GM21529 (cell line): ENCODE results near the gene MAP10.

Experiments used
- ATAC-seq: cut with Tn5 transposase; IDR thresholded peaks from one replicate; pipeline ENCODE4 v1.9.1; 2021; ENCODE audit not compliant: unreplicated experiment

Gene MAP10

GRCh38 chr1:232795497-232796053, 9.6 kb upstream of the MAP10 start:
- no peak for ATAC-seq

DNA sequence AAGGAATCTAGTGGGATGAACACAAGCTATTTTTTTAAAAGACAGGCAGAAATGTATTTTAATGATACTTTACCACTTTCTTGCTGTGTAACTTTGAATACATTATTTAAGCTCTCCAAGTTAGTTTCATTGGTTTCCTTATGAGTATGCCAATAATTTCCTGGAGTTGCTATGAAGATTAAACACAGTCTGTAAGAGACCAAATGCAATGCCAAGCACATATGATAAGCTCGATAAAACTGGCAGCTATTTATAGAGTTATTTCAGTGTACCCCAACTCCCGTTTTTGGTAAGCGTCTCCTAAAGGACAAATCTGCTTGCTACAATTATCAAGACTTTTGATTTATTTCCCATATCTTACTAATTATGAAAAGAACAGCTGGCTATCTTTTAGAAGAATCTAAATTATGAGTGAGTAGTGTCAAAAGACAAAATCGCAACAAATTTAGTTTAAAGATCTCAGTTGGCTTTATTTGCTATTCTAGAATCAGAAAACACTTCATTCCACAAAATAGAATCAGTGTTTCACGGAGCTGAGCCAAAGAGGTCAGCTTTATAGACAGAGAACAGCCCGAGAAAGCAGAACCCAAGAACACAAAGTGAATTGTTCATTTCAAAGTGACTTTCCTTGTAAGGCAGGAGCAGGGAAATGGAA, 7.2 kb upstream of the MAP10 start:
- ATAC-seq = no peak

DNA sequence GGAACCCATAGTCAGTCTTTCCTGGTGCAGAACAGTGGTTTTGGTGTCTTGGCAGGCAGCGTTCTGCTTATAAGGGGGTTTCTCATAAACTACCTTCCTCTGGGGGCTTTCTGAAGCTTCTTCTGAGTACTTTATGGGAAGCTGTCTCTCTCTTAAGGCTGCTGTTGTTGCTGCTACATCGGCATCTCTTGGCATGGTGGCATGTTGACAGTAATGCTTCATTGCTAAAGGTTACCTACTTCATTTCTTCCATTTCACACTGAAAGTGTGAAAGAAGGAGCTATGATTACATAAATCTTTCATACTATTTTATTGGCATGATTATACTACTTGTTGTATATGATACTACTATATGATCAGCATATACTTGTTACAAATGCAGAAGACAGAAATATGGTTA, 6.3 kb upstream of the MAP10 start:
- no peak for ATAC-seq

- ATAC-seq = no peak
These were observed 932 bp downstream of the MAP10 start for GRCh38 chr1:232806186-232806510.

DNA sequence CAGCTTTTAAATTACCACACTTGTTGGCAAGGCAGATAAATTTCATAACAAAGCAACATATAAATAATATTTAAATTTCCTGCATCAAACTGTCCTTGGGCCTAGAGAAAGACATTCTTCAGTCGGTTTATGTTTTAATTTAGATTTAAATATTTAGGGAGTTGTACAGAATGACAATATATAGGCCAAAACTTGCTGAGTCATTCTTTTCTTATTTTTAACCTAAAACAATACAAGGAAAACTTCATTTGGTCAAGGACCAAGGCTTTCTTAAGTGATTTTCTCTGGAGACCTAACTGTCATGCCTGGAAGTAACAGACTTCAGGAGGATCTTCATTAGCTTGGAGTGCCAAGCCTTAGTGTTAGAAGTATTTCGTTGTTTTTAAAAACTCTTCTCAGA, 5.6 kb downstream of the MAP10 start:
- ATAC-seq = no peak

DNA sequence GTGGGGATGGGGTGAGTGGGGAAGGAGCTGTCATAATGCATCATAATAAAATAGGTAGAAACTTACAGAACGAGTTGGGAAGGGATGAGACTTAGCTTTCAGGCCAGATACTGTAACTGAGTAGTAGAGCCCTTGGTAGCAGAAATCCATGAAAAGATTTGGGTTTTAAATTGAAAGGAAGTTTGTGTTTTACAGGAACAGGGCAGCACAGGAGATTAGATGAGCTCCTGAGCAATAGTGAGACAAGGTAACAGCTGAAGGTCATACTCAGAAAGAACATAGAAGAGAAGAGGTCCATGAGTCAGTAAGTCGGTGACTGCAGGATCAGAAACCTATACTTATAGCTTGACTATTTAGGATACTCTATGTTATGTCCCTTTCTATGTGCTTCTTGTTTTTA, 7.3 kb downstream of the MAP10 start:
- no peak for ATAC-seq

DNA sequence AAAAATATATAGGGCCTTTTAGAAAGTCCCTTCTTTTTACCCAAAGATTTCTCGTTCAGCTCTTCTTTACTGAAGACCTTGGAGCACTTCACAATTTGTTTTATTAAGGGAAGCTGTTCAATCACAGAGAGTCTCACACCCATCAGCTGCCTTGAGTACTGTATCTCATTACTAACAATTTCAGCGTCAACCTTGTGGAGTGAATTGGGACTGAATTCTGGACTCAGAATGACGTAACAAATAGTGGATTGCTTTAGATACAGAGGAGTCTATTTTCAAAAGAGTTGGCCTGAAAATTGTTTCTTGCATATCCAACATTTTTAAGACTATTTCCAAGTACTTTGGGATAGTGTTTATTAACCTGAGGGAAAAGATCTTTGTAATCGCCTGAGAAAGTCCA, 7.9 kb downstream of the MAP10 start:
- no peak for ATAC-seq

- ATAC-seq = no peak
These were observed 8.5 kb downstream of the MAP10 start for GRCh38 chr1:232813760-232814159.

DNA sequence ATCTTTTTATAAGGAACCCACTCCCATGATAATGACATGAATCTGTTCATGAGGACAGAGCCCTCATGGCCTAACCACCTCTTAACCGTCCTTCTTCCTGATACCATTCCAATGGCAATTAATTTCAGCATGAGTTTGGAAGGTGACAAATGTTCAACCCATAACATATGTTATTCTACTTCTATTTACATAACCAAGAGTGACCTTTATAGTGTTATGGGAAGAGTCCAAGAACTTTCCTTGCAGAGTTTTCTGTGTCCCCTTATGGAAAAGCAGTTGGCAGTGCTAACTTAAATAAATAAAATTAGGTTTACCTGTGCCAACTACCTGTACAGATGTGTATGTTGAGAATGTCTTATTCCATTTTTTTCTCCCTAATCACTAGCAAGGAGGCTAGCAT, 11.1 kb downstream of the MAP10 start:
- ATAC-seq = no peak

DNA sequence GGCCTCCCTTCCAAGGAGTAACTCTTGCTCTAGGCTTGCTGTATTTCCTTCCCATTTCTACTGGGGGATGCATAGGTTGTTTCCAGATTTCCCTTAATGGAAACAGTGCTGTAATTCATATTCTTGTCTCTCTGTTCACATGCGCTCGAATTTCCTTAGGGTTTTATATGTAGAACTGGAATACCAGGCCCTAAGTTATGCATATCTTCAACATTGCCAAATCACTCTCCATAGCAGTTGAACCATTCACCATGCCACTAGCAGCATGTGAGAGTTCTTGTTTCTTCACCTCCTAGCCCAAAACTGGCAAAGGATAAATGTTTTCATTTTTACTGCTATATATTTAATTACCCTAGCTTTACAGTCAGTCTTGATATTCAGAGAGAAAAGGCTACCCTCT, 12.8 kb downstream of the MAP10 start:
- no peak for ATAC-seq

DNA sequence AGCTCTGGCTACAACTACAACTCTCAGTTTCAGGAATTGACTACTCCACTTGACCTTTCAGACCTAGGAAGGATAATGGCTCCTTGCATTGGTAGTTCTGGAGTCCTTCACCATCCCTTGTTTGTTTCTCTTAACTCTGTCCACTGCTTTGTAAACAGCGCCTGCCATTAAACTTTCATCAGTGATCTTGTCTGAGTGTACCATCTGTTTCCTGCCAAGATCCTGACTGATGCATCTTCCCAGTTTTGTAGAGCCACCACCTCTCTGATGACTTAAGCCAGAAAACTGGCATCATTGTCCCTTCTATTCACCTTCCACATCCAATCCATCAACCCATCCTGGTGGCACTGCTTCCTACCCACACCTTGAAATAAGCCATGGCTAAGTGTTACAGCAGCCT, 15.2 kb downstream of the MAP10 start:
- no peak for ATAC-seq

- ATAC-seq = no peak
These were observed 17.3 kb downstream of the MAP10 start for GRCh38 chr1:232822530-232822929.

DNA sequence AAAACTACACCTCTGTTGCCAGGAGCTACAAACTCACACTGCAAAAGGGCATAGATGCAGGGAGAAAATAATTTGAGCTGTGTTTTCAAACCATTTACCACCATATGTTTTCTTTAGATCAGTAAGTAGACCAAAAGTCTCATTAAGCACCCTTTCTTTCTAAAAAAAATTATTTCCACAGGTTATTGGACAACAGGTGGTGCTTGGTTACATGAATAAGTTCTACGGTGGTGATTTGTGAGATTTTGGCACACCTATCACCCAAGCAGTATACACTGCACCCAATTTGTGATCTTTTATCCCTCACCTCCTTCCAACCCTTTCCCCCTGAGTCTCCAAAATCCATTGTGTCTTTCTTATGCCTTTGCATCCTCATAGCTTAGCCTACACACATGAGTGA, 21.1 kb downstream of the MAP10 start:
- no peak for ATAC-seq

DNA sequence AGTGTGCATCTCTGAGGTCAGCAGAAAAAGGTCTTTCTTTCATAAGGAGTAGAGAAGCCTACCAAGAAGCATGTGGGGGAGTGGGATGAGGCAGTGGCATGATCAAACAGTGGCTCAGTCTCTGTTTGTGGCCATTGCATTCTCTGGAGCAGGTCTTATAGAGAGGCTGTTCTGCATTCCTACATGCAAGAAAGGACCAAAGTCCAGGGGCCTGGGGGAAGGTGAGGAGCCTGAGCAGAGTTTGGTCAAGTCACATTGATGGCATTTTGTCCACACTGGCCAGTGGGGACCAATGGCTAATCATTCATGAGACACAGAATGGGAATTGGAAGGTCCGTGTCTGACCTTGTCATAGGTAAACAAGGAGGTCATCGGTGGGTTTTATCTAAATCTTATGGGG, 25.4 kb downstream of the MAP10 start:
- no peak for ATAC-seq

- ATAC-seq = no peak
These were observed 26.7 kb downstream of the MAP10 start for GRCh38 chr1:232831895-232832294.

DNA sequence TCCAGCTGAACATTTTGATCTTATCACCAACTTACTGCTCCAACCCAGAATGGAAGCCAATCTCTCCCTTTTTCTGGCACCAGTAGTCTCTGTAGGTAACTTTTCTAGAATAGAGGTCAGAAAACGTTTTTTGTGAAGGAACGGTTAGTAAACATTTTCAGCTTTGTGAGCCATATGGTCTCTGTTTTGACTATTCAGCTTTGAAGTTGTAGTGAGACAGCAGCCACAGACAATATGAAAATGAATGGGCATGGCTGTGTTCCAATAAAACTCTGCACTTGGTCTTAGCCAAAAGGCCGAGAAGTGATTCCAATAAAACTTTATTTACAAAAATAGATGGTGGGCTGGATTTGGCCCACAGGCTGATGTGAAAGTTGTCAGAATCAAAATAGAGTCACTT, 28.9 kb downstream of the MAP10 start:
- ATAC-seq = no peak

- ATAC-seq = no peak
These were observed 29.9 kb downstream of the MAP10 start for GRCh38 chr1:232835166-232835565.

GRCh38 chr1:232837087-232837486, 31.9 kb downstream of the MAP10 start:
- ATAC-seq = no peak

GRCh38 chr1:232841823-232842565, 36.8 kb downstream of the MAP10 start:
- no peak for ATAC-seq

DNA sequence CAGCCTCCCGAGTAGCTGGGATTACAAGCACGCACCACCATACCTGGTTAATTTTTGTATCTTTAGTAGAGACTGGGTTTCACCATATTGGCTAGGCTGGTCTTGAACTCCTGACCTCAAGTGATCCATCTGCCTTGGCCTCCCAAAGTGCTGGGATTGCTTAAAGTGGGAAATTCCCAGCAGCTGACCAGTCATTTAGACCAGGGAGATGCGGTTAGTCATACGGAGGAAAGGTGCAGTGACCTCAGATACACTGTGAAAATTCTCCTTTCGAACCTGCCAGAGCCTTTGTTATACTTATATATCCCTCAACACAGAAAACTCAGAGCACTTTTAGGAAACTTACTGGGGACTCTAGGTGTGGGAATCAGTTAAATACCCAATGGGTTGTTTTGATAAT, 39.6 kb downstream of the MAP10 start:
- no peak for ATAC-seq

DNA sequence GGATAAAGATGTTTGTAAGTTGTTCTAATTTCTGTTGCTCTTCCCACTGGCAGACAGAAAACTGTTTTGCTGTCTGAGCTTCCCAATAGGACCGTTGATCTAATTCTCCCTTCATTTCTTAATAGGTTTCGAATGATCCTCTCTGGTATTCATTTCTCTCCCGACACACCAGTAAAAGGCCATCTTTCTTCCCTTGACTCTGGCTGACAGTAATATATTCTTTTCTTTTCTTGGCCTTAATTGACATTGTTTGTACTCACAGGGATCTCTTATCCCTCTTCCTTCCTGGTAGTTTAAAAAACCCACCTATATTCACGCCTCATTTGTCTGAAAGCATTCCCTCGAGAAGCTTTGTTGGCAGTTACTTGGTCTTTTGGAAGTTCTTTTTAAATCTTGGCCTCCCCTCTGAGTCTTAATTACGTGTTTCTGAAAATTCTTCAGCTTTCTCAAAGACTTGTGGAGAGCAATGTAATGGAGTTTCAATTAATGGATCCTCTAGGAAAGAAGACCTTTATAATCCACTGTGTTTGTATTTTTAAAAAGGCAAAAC, 40.3 kb downstream of the MAP10 start:
- no peak for ATAC-seq

DNA sequence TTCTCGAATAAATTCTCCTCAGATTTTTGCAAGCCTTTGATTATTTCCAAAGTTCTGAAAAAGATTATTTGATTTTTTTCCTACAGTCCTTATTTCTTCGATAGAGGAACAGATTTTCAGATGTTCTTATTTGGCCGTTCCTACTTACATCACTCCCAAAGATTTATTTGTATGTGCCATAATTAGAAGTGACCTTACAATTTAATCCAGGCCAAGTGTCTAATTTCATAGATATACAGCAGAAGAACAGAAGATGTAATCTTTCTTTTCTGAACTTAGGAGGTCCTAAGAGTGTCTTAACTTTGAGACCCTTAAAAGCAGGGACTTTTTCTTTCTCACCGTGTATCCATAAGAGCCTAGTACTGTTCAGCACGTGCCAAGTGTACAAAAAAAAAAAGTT, 46.3 kb downstream of the MAP10 start:
- no peak for ATAC-seq
